ENCODE measurements around the gene CD6. TPM values are rescaled to one million over a fixed set of nuclear protein-coding genes. Genes with fewer than 3 reads are reported as not detected.

The CD6 gene
- total and polyA plus RNA-seq, 8 donors, result 1.1 to 2.8 (median 1.4) TPM; not detected in 2

GRCh38 chr11:60959431-60959830 is 12.0 kb upstream of the CD6 start:
- no peak for TF ChIP-seq EP300 (IDR thresholded peaks at IDR 0.05)
- TF ChIP-seq CTCF (IDR thresholded peaks at IDR 0.05), result no peak
- TF ChIP-seq POLR2A (IDR thresholded peaks at IDR 0.05), result no peak
- no peak for TF ChIP-seq POLR2AphosphoS5 (IDR thresholded peaks at IDR 0.05)
- no peaks in the 10 kb centered on the region for H3K4me1 ChIP-seq
- H3K9me3 ChIP-seq, result no peaks in the 10 kb centered on the region
- WGBS, 5 donors, result 76 to 90% (median 85%) methylated on average over 6 of the region's 6 CpGs
- H3K36me3 ChIP-seq, result no peaks in the 10 kb centered on the region
- H3K4me3 ChIP-seq, result no peak overlapping the region
- intact Hi-C loops (cut with DNase I; ENCODE audit: low total_unique reads), result no loop called here
- peak in 1 of 2 donors; percentile 58 for DNase-seq
- H3K27me3 ChIP-seq, result no peaks in the 10 kb centered on the region
- no peak overlapping the region for H3K27ac ChIP-seq

GRCh38 chr11:60960405-60960804 is 11.1 kb upstream of the CD6 start:
- TF ChIP-seq POLR2AphosphoS5 (IDR thresholded peaks at IDR 0.05), result no peak
- TF ChIP-seq EP300 (IDR thresholded peaks at IDR 0.05), result no peak
- no peak for TF ChIP-seq CTCF (IDR thresholded peaks at IDR 0.05)
- no peak for TF ChIP-seq POLR2A (IDR thresholded peaks at IDR 0.05)
- Histone ChIP-seq H3K4me3 (no peak overlapping the region), H3K36me3 (no peaks in the 10 kb centered on the region), H3K4me1 (no peaks in the 10 kb centered on the region), H3K27me3 (no peaks in the 10 kb centered on the region), H3K27ac (no peak overlapping the region), H3K9me3 (no peaks in the 10 kb centered on the region)
- intact Hi-C loops (cut with DNase I; ENCODE audit: low total_unique reads), result no loop called here
- no peak for DNase-seq
- 87 to 96% (median 94%) methylated on average over 7 of the region's 7 CpGs for whole genome bisulfite sequencing, 5 donors

DNA sequence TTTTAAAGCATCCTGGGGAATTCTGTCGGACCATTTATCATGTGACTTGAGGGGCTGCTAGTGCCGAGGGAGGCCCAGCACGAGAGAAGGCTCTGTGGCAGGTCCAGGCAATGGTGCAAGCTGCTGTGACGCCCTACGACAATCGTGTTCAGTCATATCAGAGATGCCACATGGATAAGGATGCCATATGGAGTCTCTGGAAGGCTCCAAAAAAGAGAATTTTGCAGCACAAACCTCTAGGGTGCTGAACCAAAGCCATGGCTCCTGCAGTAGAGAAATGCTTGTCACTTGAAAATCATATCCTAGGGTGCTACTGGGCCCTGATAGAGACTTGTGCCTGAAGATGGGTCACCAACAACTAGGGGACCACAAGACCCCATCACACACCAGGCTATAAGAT is 6.7 kb upstream of the CD6 start:
- Histone ChIP-seq H3K27me3 (no peaks in the 10 kb centered on the region), H3K4me1 (no peaks in the 10 kb centered on the region), H3K36me3 (no peaks in the 10 kb centered on the region), H3K9me3 (no peaks in the 10 kb centered on the region), H3K4me3 (no peak overlapping the region), H3K27ac (no peak overlapping the region)
- TF ChIP-seq POLR2A (IDR thresholded peaks at IDR 0.05), result no peak
- TF ChIP-seq CTCF (IDR thresholded peaks at IDR 0.05), result no peak
- no peak for TF ChIP-seq POLR2AphosphoS5 (IDR thresholded peaks at IDR 0.05)
- TF ChIP-seq EP300 (IDR thresholded peaks at IDR 0.05), result no peak
- 79 to 88% (median 88%) methylated on average over 6 of the region's 6 CpGs for WGBS, 5 donors
- intact Hi-C loops (cut with DNase I; ENCODE audit: low total_unique reads), result no loop called here
- DNase-seq, result no peak

- Histone ChIP-seq H3K9me3 (no peaks in the 10 kb centered on the region), H3K27ac (no peak overlapping the region), H3K4me3 (no peak overlapping the region), H3K27me3 (no peaks in the 10 kb centered on the region), H3K4me1 (peaks cover 0 to 10% (median 3%) of the 10 kb centered on the region in 4 donors), H3K36me3 (no peaks in the 10 kb centered on the region)
- intact Hi-C loops (cut with DNase I; ENCODE audit: low total_unique reads), result no loop called here
- 75 to 88% (median 86%) methylated on average over 4 of the region's 4 CpGs for WGBS, 5 donors
- DNase-seq, result no peak
- no peak for TF ChIP-seq POLR2A (IDR thresholded peaks at IDR 0.05)
- no peak for TF ChIP-seq EP300 (IDR thresholded peaks at IDR 0.05)
- no peak for TF ChIP-seq CTCF (IDR thresholded peaks at IDR 0.05)
- TF ChIP-seq POLR2AphosphoS5 (IDR thresholded peaks at IDR 0.05), result no peak
Measured at GRCh38 chr11:60966890-60967289, 4.6 kb upstream of the CD6 start.

Measured in stomach (tissue), 9 donors.